IPS-18a (cell line): ENCODE data around the gene ARAP3.

Source experiments
- H3K27ac ChIP-seq: one replicate; pipeline ENCODE4 v1.5.1; 2013; ENCODE audit warnings: low read length
- H3K27me3 ChIP-seq: one replicate; pipeline ENCODE4 v1.6.1; 2013; ENCODE audit warnings: mild to moderate bottlenecking, low read length; ENCODE audit not compliant: control insufficient read depth, insufficient read depth
- H3K36me3 ChIP-seq: one replicate; pipeline ENCODE4 v1.6.1; 2013; ENCODE audit warnings: low read depth, low read length; ENCODE audit not compliant: control insufficient read depth
- H3K4me1 ChIP-seq: one replicate; pipeline ENCODE4 v1.6.1; 2013; ENCODE audit warnings: low read depth, low read length; ENCODE audit not compliant: control insufficient read depth
- H3K4me3 ChIP-seq: one replicate; pipeline ENCODE4 v1.5.1; 2013; ENCODE audit warnings: low read length
- H3K9ac ChIP-seq: one replicate; pipeline ENCODE4 v1.6.1; 2013; ENCODE audit warnings: mild to moderate bottlenecking, low read length, moderate library complexity
- H3K9me3 ChIP-seq: one replicate; pipeline ENCODE4 v1.6.1; 2013; ENCODE audit warnings: low read depth, low read length; ENCODE audit not compliant: control insufficient read depth

The ARAP3 gene

GRCh38 chr5:141696431-141696830 lies 14.4 kb upstream of the ARAP3 start:
- no peak overlapping the region for H3K27ac ChIP-seq

GRCh38 chr5:141695627-141696215 lies 13.7 kb upstream of the ARAP3 start:
- H3K9me3 ChIP-seq, result no peaks in the 10 kb centered on the region
- peaks cover 6% of the 10 kb centered on the region for H3K4me1 ChIP-seq
- no peaks in the 10 kb centered on the region for H3K36me3 ChIP-seq
- no peak overlapping the region for H3K9ac ChIP-seq
- no peak overlapping the region for H3K4me3 ChIP-seq
- no peak overlapping the region for H3K27ac ChIP-seq
- peaks cover 6% of the 10 kb centered on the region for H3K27me3 ChIP-seq

More at GRCh38 chr5:141696431-141696830, 14.4 kb upstream of the ARAP3 start:
- no peaks in the 10 kb centered on the region for H3K9me3 ChIP-seq
- no peaks in the 10 kb centered on the region for H3K36me3 ChIP-seq
- H3K9ac ChIP-seq, result no peak overlapping the region
- H3K4me3 ChIP-seq, result no peak overlapping the region
- H3K27me3 ChIP-seq, result peaks cover 12% of the 10 kb centered on the region
- peaks cover 6% of the 10 kb centered on the region for H3K4me1 ChIP-seq

GRCh38 chr5:141694479-141694878 lies 12.4 kb upstream of the ARAP3 start:
- H3K27me3 ChIP-seq, result peaks cover 6% of the 10 kb centered on the region
- H3K4me1 ChIP-seq, result peaks cover 6% of the 10 kb centered on the region
- H3K9ac ChIP-seq, result no peak overlapping the region
- no peaks in the 10 kb centered on the region for H3K36me3 ChIP-seq
- no peak overlapping the region for H3K4me3 ChIP-seq
- H3K27ac ChIP-seq, result no peak overlapping the region
- H3K9me3 ChIP-seq, result no peaks in the 10 kb centered on the region

GRCh38 chr5:141692919-141693725 lies 11.1 kb upstream of the ARAP3 start:
- Histone ChIP-seq H3K4me1 (peaks cover 6% of the 10 kb centered on the region), H3K27me3 (peaks cover 6% of the 10 kb centered on the region), H3K4me3 (no peak overlapping the region), H3K9me3 (no peaks in the 10 kb centered on the region), H3K36me3 (no peaks in the 10 kb centered on the region), H3K27ac (no peak overlapping the region), H3K9ac (no peak overlapping the region)

GRCh38 chr5:141692533-141692888 lies 10.5 kb upstream of the ARAP3 start:
- no peaks in the 10 kb centered on the region for H3K36me3 ChIP-seq
- peak overlapping the region; percentile 62 for H3K4me3 ChIP-seq
- H3K9ac ChIP-seq, result no peak overlapping the region
- H3K4me1 ChIP-seq, result peaks cover 6% of the 10 kb centered on the region
- H3K9me3 ChIP-seq, result no peaks in the 10 kb centered on the region
- peaks cover 6% of the 10 kb centered on the region for H3K27me3 ChIP-seq
- H3K27ac ChIP-seq, result no peak overlapping the region

GRCh38 chr5:141691867-141692532 lies 10.0 kb upstream of the ARAP3 start:
- no peaks in the 10 kb centered on the region for H3K9me3 ChIP-seq
- peak overlapping the region; percentile 62 for H3K4me3 ChIP-seq
- no peak overlapping the region for H3K9ac ChIP-seq
- H3K27me3 ChIP-seq, result peaks cover 6% of the 10 kb centered on the region
- no peak overlapping the region for H3K27ac ChIP-seq
- no peaks in the 10 kb centered on the region for H3K36me3 ChIP-seq
- H3K4me1 ChIP-seq, result peaks cover 6% of the 10 kb centered on the region

GRCh38 chr5:141691286-141691866 lies 9.3 kb upstream of the ARAP3 start:
- Histone ChIP-seq H3K9ac (no peak overlapping the region), H3K36me3 (no peaks in the 10 kb centered on the region), H3K27me3 (peaks cover 6% of the 10 kb centered on the region), H3K27ac (no peak overlapping the region), H3K4me3 (no peak overlapping the region), H3K4me1 (peaks cover 6% of the 10 kb centered on the region), H3K9me3 (no peaks in the 10 kb centered on the region)

GRCh38 chr5:141686648-141687416 lies 4.8 kb upstream of the ARAP3 start:
- Histone ChIP-seq H3K4me1 (peaks cover 8% of the 10 kb centered on the region), H3K27me3 (no peaks in the 10 kb centered on the region), H3K4me3 (no peak overlapping the region), H3K9me3 (no peaks in the 10 kb centered on the region), H3K36me3 (no peaks in the 10 kb centered on the region), H3K9ac (no peak overlapping the region), H3K27ac (no peak overlapping the region)

- Histone ChIP-seq H3K27ac (no peak overlapping the region), H3K4me1 (peaks cover 18% of the 10 kb centered on the region), H3K27me3 (no peaks in the 10 kb centered on the region), H3K36me3 (no peaks in the 10 kb centered on the region), H3K9me3 (no peaks in the 10 kb centered on the region), H3K4me3 (no peak overlapping the region), H3K9ac (no peak overlapping the region)
Measured at GRCh38 chr5:141685591-141685990, 3.6 kb upstream of the ARAP3 start.

- Histone ChIP-seq H3K4me1 (peaks cover 20% of the 10 kb centered on the region), H3K9me3 (no peaks in the 10 kb centered on the region), H3K27me3 (no peaks in the 10 kb centered on the region), H3K27ac (no peak overlapping the region), H3K36me3 (peaks cover 10% of the 10 kb centered on the region), H3K4me3 (no peak overlapping the region), H3K9ac (no peak overlapping the region)
Measured at GRCh38 chr5:141683596-141684141, 1.6 kb upstream of the ARAP3 start.

- Histone ChIP-seq H3K36me3 (peaks cover 13% of the 10 kb centered on the region), H3K9me3 (no peaks in the 10 kb centered on the region), H3K4me1 (peaks cover 25% of the 10 kb centered on the region), H3K27me3 (no peaks in the 10 kb centered on the region), H3K9ac (peak overlapping the region; percentile 71), H3K27ac (peak overlapping the region; percentile 66), H3K4me3 (peak overlapping the region; percentile 64)
Measured at GRCh38 chr5:141681295-141681694, 735 bp downstream of the ARAP3 start.
